Measurements from ENCODE around the gene KLHL13. TPM values are rescaled to one million over a fixed set of nuclear protein-coding genes. Genes with fewer than 3 reads are reported as not detected.

KLHL13 gene
- total RNA-seq, 1 donor from 2014 or later: 5.6 TPM

DNA sequence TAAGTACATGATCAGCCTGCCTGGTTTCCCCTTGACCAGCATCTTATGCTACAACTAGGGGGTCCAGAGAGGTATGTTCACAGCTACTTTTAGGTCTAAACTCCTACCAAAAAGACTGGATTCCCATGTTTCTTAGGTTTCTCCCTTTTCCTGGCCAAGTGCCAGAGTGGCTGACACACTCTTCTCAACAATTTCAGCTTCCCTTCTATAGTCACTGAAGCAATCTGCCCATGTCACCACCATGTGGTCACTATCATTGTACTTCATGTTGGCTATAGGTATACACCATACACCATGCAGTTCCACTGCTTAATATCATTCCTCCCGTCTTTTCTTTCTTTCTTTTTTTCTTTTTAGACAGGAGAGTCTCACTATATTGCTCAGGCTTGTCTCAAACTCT lies 66.9 kb downstream of the KLHL13 start:
- TF ChIP-seq, protein P1, sequence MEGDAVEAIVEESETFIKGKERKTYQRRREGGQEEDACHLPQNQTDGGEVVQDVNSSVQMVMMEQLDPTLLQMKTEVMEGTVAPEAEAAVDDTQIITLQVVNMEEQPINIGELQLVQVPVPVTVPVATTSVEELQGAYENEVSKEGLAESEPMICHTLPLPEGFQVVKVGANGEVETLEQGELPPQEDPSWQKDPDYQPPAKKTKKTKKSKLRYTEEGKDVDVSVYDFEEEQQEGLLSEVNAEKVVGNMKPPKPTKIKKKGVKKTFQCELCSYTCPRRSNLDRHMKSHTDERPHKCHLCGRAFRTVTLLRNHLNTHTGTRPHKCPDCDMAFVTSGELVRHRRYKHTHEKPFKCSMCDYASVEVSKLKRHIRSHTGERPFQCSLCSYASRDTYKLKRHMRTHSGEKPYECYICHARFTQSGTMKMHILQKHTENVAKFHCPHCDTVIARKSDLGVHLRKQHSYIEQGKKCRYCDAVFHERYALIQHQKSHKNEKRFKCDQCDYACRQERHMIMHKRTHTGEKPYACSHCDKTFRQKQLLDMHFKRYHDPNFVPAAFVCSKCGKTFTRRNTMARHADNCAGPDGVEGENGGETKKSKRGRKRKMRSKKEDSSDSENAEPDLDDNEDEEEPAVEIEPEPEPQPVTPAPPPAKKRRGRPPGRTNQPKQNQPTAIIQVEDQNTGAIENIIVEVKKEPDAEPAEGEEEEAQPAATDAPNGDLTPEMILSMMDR (IDR thresholded peaks at IDR 0.05; ENCODE audit: unreplicated experiment): no peak
- no peaks in the 10 kb centered on the region for H3K4me1 Mint-ChIP-seq
- DNase-seq (ENCODE audit: low spot score in 2 of 2, unreplicated experiment in 2 of 2): no peak
- H3K27ac Mint-ChIP-seq: no peak overlapping the region
- peaks cover under 1% of the 10 kb centered on the region for H3K36me3 Mint-ChIP-seq
- no peak overlapping the region for H3K4me3 Mint-ChIP-seq
- peaks cover 32% of the 10 kb centered on the region for H3K9me3 Mint-ChIP-seq
- H3K27me3 Mint-ChIP-seq (ENCODE audit: low read depth): no peaks in the 10 kb centered on the region

DNA sequence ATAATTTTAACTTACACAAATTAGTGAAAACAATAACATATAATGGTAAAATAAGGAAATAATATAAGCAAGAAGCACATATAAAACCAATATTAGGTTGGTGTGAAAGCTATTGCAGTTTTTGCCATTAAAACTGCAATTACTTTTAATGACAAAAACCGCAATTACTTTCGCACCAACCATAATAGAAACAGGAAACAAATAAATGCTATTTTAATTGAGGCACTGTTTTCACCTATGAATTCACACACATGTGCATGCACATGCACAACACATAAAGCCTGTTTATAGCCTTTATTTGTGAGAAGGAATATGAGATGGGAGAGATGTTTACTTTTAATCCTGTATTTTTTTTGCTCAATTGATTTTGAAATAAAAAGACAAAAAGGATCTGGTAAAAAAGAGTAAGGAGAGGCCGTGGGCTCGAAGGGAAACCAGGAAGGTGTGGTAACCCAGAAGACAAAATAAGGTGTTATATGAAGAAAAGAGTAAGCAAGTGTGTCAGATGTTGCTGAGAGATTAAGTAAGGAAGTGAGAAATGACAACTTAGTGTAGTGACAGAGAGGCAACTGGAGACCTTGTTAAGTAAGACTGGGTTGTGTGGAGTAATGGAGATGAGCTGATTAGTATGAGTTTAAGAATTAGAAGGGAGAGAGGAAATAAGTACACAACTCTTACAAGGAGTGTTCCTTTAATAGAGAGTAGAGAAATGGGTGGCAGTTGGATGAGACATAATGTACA lies 69.0 kb downstream of the KLHL13 start:
- peaks cover 5% of the 10 kb centered on the region for H3K36me3 Mint-ChIP-seq
- TF ChIP-seq, protein P1 (IDR thresholded peaks at IDR 0.05; ENCODE audit: unreplicated experiment): no peak
- H3K27ac Mint-ChIP-seq: no peak overlapping the region
- no peaks in the 10 kb centered on the region for H3K27me3 Mint-ChIP-seq (ENCODE audit: low read depth)
- no peak for DNase-seq (ENCODE audit: low spot score in 2 of 2, unreplicated experiment in 2 of 2)
- peaks cover 53% of the 10 kb centered on the region for H3K9me3 Mint-ChIP-seq
- H3K4me1 Mint-ChIP-seq: no peaks in the 10 kb centered on the region
- no peak overlapping the region for H3K4me3 Mint-ChIP-seq

DNA sequence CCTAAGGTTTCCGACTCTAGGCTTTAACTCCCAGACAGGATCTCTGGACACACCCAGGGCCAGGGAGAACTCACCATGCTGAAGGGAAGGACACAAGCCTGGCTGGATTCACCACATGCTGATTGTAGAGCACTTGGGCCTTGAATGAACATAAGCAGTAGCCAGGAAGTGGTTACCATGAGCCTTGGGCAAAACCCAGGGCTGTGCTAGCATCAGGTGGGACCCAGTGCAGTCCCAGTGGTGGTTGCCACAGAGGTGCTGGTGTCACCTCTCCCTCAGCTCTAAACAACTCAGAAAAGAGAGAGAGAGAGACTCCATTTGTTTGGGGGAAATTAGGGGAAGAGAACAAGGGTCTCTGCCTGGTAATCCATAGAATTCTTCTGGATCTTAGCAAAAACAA lies 77.0 kb downstream of the KLHL13 start:
- H3K9me3 Mint-ChIP-seq: peaks cover 58% of the 10 kb centered on the region
- H3K36me3 Mint-ChIP-seq: peaks cover 3% of the 10 kb centered on the region
- H3K27me3 Mint-ChIP-seq (ENCODE audit: low read depth): no peaks in the 10 kb centered on the region
- no peak for DNase-seq (ENCODE audit: low spot score in 2 of 2, unreplicated experiment in 2 of 2)
- TF ChIP-seq, protein P1 (IDR thresholded peaks at IDR 0.05; ENCODE audit: unreplicated experiment): no peak
- H3K4me1 Mint-ChIP-seq: no peaks in the 10 kb centered on the region
- H3K4me3 Mint-ChIP-seq: no peak overlapping the region
- no peak overlapping the region for H3K27ac Mint-ChIP-seq

DNA sequence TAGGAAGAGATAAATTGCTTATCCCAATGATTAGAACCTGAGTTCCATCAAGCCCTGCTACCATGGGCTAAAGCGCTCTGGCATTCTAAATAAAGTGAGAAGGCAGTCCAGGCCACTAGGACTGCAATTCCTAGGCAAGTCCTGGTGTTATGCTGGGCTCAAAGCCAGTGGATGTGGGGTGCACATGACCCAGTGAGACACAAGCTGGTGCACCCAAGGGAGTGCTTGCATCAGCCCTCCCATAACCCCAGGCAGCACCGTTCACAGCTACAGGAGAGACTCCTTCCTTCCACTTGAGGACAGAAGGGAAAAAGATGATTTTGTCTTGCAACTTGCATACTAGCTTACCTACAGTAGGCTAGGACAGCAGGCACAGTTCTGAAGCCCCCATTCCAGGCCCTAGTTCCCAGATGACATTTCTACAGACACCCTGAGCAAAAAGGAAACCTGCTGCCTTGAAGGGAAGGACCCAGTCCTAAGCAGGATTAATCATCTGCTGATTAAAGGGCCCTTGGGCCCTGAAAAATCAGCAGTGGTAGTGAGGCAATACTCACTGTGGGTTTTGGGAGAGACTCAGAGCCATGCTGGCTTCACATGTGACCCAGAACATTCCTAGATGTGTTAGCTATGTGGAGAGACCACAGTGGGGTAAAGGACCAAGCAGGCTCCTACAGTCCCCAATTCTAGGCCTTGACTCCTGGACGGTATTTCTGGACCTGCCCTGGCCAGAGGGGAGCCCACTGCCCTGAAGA lies 77.8 kb downstream of the KLHL13 start:
- H3K4me1 Mint-ChIP-seq: no peaks in the 10 kb centered on the region
- no peak overlapping the region for H3K27ac Mint-ChIP-seq
- peaks cover 50% of the 10 kb centered on the region for H3K9me3 Mint-ChIP-seq
- TF ChIP-seq, protein P1 (IDR thresholded peaks at IDR 0.05; ENCODE audit: unreplicated experiment): no peak
- no peak for DNase-seq (ENCODE audit: low spot score in 2 of 2, unreplicated experiment in 2 of 2)
- H3K36me3 Mint-ChIP-seq: no peaks in the 10 kb centered on the region
- no peak overlapping the region for H3K4me3 Mint-ChIP-seq
- H3K27me3 Mint-ChIP-seq (ENCODE audit: low read depth): no peaks in the 10 kb centered on the region

DNA sequence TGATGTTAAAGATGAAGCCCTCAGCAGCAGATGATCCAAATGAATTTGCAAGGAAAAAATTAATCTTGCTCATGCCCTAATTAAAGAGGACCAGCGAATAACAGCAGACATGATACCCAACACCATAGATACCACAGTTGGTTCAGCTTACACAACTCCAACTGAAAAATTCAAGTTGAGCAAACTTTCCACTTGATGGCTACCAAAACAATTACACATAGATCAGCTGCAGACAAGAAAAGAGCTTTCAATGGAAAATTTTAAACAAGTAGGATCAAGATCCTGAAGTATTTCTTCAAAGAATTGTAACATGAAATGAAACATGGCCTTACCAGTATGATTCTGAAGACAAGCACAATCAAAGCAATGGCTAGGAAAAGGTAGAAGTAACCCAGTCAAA lies 90.0 kb downstream of the KLHL13 start:
- Mint-ChIP-seq H3K27me3 (ENCODE audit: low read depth) (no peaks in the 10 kb centered on the region), H3K4me3 (no peak overlapping the region), H3K36me3 (no peaks in the 10 kb centered on the region), H3K9me3 (peaks cover 30% of the 10 kb centered on the region), H3K27ac (no peak overlapping the region), H3K4me1 (no peaks in the 10 kb centered on the region)
- DNase-seq (ENCODE audit: low spot score in 2 of 2, unreplicated experiment in 2 of 2): no peak
- TF ChIP-seq, protein P1 (IDR thresholded peaks at IDR 0.05; ENCODE audit: unreplicated experiment): no peak

Measured in mesothelial cell of epicardium (in vitro differentiated cells).